ENCODE measurements around the gene KRT33A.

KRT33A gene

DNA sequence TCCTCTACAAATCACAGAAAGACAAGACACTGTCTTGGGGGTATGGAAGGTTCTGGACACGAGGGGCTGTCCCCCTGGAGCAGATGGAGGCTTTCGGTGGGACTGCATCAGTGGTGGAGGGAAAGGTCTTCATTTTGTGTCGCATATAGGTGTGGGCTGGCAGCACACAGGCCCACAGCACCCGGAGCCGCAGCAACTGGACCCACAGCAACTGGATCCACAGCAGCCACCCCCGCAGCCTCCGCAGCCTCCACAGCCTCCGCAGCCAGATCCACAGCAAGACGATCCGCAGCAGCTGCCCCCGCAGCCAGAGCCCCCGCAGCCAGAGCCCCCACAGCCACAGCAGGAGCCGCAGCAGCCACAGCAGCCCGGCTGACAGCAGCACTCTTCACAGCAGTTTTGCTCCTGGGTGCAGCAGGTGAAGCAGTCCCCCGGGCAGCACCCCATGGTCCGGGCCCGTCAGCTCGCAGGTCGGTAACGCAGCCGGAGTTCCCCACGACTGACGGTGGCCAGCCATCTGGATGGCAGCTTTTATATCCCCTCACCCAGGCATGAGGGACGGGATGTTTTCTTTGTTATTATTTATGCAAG, 35.3 kb downstream of the KRT33A start, which contains the start of gene KRTAP17-1:
KRTAP17-1 (minus strand) TSS at position 507 of the 591 bp plus-strand sequence; CDS start at position 447, 60 bp downstream.
- TF ChIP-seq, protein P1, sequence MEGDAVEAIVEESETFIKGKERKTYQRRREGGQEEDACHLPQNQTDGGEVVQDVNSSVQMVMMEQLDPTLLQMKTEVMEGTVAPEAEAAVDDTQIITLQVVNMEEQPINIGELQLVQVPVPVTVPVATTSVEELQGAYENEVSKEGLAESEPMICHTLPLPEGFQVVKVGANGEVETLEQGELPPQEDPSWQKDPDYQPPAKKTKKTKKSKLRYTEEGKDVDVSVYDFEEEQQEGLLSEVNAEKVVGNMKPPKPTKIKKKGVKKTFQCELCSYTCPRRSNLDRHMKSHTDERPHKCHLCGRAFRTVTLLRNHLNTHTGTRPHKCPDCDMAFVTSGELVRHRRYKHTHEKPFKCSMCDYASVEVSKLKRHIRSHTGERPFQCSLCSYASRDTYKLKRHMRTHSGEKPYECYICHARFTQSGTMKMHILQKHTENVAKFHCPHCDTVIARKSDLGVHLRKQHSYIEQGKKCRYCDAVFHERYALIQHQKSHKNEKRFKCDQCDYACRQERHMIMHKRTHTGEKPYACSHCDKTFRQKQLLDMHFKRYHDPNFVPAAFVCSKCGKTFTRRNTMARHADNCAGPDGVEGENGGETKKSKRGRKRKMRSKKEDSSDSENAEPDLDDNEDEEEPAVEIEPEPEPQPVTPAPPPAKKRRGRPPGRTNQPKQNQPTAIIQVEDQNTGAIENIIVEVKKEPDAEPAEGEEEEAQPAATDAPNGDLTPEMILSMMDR (IDR thresholded peaks at IDR 0.05; ENCODE audit: low read depth, low read length): no peak
- no peak within 1 kb of the TSS for H3K4me3 ChIP-seq (replicated peaks in 1 of 2; ENCODE audit: low read depth in 2 of 2, low read length in 2 of 2)
- DNase-seq (ENCODE audit: low read depth in 2 of 2): no peak

GRCh38 chr17:41311111-41311510, 39.5 kb downstream of the KRT33A start:
- H3K4me3 ChIP-seq (replicated peaks in 1 of 2; ENCODE audit: low read depth in 2 of 2, low read length in 2 of 2): no peak overlapping the region
- TF ChIP-seq, protein P1 (IDR thresholded peaks at IDR 0.05; ENCODE audit: low read depth, low read length): no peak
- no peak for DNase-seq (ENCODE audit: low read depth in 2 of 2)

DNA sequence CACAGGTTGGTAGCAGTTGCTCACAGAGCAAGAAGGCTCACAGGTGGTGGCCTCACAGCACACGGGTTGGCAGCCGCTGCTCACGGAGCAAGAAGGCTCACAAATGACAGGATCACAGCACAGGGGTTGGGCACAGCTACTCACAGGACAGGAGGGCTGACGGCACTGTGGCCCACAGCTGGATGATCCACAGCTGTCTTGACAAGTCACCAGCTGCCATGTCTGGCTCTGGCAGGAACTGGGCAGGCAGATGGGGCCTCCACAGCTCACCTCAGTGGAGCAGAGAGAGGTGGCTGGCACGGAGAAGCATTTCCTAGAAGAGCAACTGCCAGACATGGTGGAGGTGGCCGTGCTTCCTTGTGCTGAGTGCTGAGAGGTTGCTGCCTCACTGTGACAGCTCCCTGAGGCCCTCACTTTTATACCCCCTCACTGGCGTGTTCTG, 41.7 kb downstream of the KRT33A start, which contains the start of gene KRTAP16-1:
KRTAP16-1 (minus strand) TSS at position 392 of the 442 bp plus-strand sequence; CDS start at position 336, 56 bp downstream.
- TF ChIP-seq, protein P1 (IDR thresholded peaks at IDR 0.05; ENCODE audit: low read depth, low read length): no peak
- no peak for DNase-seq (ENCODE audit: low read depth in 2 of 2)
- H3K4me3 ChIP-seq (replicated peaks in 1 of 2; ENCODE audit: low read depth in 2 of 2, low read length in 2 of 2): no peak within 1 kb of the TSS

GRCh38 chr17:41308251-41308917, 42.2 kb downstream of the KRT33A start:
- TF ChIP-seq, protein P1 (IDR thresholded peaks at IDR 0.05; ENCODE audit: low read depth, low read length): no peak
- no peak overlapping the region for H3K4me3 ChIP-seq (replicated peaks in 1 of 2; ENCODE audit: low read depth in 2 of 2, low read length in 2 of 2)
- DNase-seq (ENCODE audit: low read depth in 2 of 2): no peak

- no peak overlapping the region for H3K4me3 ChIP-seq (replicated peaks in 1 of 2; ENCODE audit: low read depth in 2 of 2, low read length in 2 of 2)
- DNase-seq (ENCODE audit: low read depth in 2 of 2): peak in 1 of 2 donors; percentile 15
- TF ChIP-seq, protein P1 (IDR thresholded peaks at IDR 0.05; ENCODE audit: low read depth, low read length): no peak
Observed at GRCh38 chr17:41307647-41308046, 43.0 kb downstream of the KRT33A start.

GRCh38 chr17:41304091-41304490, 46.5 kb downstream of the KRT33A start:
- TF ChIP-seq, protein P1 (IDR thresholded peaks at IDR 0.05; ENCODE audit: low read depth, low read length): no peak
- no peak for DNase-seq (ENCODE audit: low read depth in 2 of 2)
- H3K4me3 ChIP-seq (replicated peaks in 1 of 2; ENCODE audit: low read depth in 2 of 2, low read length in 2 of 2): no peak overlapping the region

Measured in cardiac fibroblast (primary cell).